Transverse colon (tissue), 4 donors: ENCODE results near the gene GSAP.

Experiments used
- CTCF ChIP-seq, 5 experiments: fragments of 200-600 bp in 3 of 5; fragments of 450-650 bp in 2 of 5; sonication (generic) in 3 of 5; IDR thresholded peaks; 1 replicate in 2 of 5; 2 replicates in 3 of 5; pipeline ENCODE4 v1.5.1; 2016 to 2017; ENCODE audit warnings: antibody characterized with exemption in 5 of 5, inconsistent platforms in 3 of 5, mild to moderate bottlenecking in 2 of 5, moderate library complexity in 1 of 5
- POLR2AphosphoS5 ChIP-seq, 3 donors: sonication (generic); formaldehyde crosslinking; IDR thresholded peaks; one replicate each; pipeline ENCODE4 v1.6.1; 2016; ENCODE audit warnings: antibody characterized with exemption in 3 of 3

- peak; percentile 59 to 80 (median 60) for TF ChIP-seq CTCF (IDR thresholded peaks at IDR 0.05)
- TF ChIP-seq POLR2AphosphoS5 (IDR thresholded peaks at IDR 0.05) = peak in 1 of 3 donors; percentile 11
Measured at GRCh38 chr7:77331938-77332695, 84.0 kb downstream of the GSAP start.
